Fibroblast of skin of left quadriceps (primary cell): ENCODE data around the gene ZAP70.

ENCODE experiments used
- DNase-seq, 2 experiments: peaks; one replicate each; pipeline ENCODE4 v3.0.0-alpha.2; 2013; ENCODE audit warnings: low read depth in 2 of 2

The ZAP70 gene

GRCh38 chr2:97751752-97752151 lies 38.4 kb downstream of the ZAP70 start:
- no peak for DNase-seq

GRCh38 chr2:97752342-97753334 lies 39.3 kb downstream of the ZAP70 start:
- DNase-seq: no peak

GRCh38 chr2:97754690-97755346 lies 41.4 kb downstream of the ZAP70 start:
- DNase-seq: no peak

- DNase-seq: no peak
Observed at GRCh38 chr2:97755491-97755890, 42.1 kb downstream of the ZAP70 start.

- no peak for DNase-seq
Observed at GRCh38 chr2:97757062-97757461, 43.7 kb downstream of the ZAP70 start.

- DNase-seq: no peak
Observed at GRCh38 chr2:97758131-97758705, 44.8 kb downstream of the ZAP70 start.

- no peak for DNase-seq
Observed at GRCh38 chr2:97759727-97760407, 46.5 kb downstream of the ZAP70 start.

GRCh38 chr2:97760480-97761049 lies 47.2 kb downstream of the ZAP70 start:
- DNase-seq: no peak

- no peak for DNase-seq
Observed at GRCh38 chr2:97761192-97761591, 47.8 kb downstream of the ZAP70 start.

- no peak for DNase-seq
Observed at GRCh38 chr2:97763176-97763845, 49.9 kb downstream of the ZAP70 start.

- DNase-seq: no peak
Observed at GRCh38 chr2:97764559-97765263, 51.3 kb downstream of the ZAP70 start.

GRCh38 chr2:97765933-97766332 lies 52.6 kb downstream of the ZAP70 start:
- no peak for DNase-seq

- DNase-seq: no peak
Observed at GRCh38 chr2:97766567-97766966, 53.2 kb downstream of the ZAP70 start.

GRCh38 chr2:97769308-97769707 lies 55.9 kb downstream of the ZAP70 start:
- no peak for DNase-seq

- DNase-seq: no peak
Observed at GRCh38 chr2:97769711-97770110, 56.3 kb downstream of the ZAP70 start.

- no peak for DNase-seq
Observed at GRCh38 chr2:97770445-97770844, 57.1 kb downstream of the ZAP70 start.

GRCh38 chr2:97774425-97774824 lies 61.0 kb downstream of the ZAP70 start:
- DNase-seq: no peak

GRCh38 chr2:97775074-97775473 lies 61.7 kb downstream of the ZAP70 start:
- no peak for DNase-seq

GRCh38 chr2:97779141-97779540 lies 65.8 kb downstream of the ZAP70 start:
- DNase-seq: no peak

GRCh38 chr2:97781981-97782380 lies 68.6 kb downstream of the ZAP70 start:
- DNase-seq: no peak
